ENCODE results near the gene CSNK1G1.

- TF ChIP-seq CTCF (IDR thresholded peaks at IDR 0.05; ENCODE audit: low read depth, low read length, poor library complexity, severe bottlenecking), result no peak
- no peak for TF ChIP-seq EZH2phosphoT487 (IDR thresholded peaks at IDR 0.05; ENCODE audit: borderline replicate concordance, low read length)
These were observed 80.0 kb downstream of the CSNK1G1 start for GRCh38 chr15:64275934-64276333.
